Kidney epithelial cell (primary cell): ENCODE data around the gene SEMA5A. TPM values are rescaled to one million over a fixed set of nuclear protein-coding genes. Genes with fewer than 3 reads are reported as not detected.

Experiments used
- DNase-seq: peaks from one replicate; pipeline ENCODE4 v3.0.0-alpha.2; 2010; ENCODE audit warnings: low read depth
- H3K27me3 ChIP-seq: 2 replicates; pipeline ENCODE4 v1.6.0; 2011; ENCODE audit warnings: low read length; ENCODE audit not compliant: control insufficient read depth, insufficient read depth
- H3K36me3 ChIP-seq: 2 replicates; pipeline ENCODE4 v1.5.1; 2011; ENCODE audit warnings: low read length; ENCODE audit not compliant: control insufficient read depth, insufficient read depth
- H3K4me3 ChIP-seq: 2 replicates; pipeline ENCODE4 v1.5.1; 2011; ENCODE audit warnings: low read depth, mild to moderate bottlenecking, control low read depth, low read length
- total RNA-seq: library from RNA; depleted of rRNA; stranded (reverse); fragments of >200 nt; gene quantifications from 2 replicates; pipeline ENCODE4 v1.2.3, GENCODE V29; 2015
- TF ChIP-seq, protein P1 (sequence below): IDR thresholded peaks from 2 replicates; pipeline ENCODE4 v1.5.1; 2011; ENCODE audit warnings: mild to moderate bottlenecking, moderate library complexity, low read length, control low read depth, inconsistent platforms; ENCODE audit not compliant: insufficient read depth, poor library complexity, severe bottlenecking

The SEMA5A gene
- total RNA-seq, 1 donor from 2014 or later = 4.7 TPM

- no peak overlapping the region for H3K4me3 ChIP-seq
- H3K27me3 ChIP-seq = no peaks in the 10 kb centered on the region
- TF ChIP-seq, protein P1, sequence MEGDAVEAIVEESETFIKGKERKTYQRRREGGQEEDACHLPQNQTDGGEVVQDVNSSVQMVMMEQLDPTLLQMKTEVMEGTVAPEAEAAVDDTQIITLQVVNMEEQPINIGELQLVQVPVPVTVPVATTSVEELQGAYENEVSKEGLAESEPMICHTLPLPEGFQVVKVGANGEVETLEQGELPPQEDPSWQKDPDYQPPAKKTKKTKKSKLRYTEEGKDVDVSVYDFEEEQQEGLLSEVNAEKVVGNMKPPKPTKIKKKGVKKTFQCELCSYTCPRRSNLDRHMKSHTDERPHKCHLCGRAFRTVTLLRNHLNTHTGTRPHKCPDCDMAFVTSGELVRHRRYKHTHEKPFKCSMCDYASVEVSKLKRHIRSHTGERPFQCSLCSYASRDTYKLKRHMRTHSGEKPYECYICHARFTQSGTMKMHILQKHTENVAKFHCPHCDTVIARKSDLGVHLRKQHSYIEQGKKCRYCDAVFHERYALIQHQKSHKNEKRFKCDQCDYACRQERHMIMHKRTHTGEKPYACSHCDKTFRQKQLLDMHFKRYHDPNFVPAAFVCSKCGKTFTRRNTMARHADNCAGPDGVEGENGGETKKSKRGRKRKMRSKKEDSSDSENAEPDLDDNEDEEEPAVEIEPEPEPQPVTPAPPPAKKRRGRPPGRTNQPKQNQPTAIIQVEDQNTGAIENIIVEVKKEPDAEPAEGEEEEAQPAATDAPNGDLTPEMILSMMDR = no peak
- no peak for DNase-seq
- H3K36me3 ChIP-seq = no peaks in the 10 kb centered on the region
Measured at GRCh38 chr5:9451037-9451436, 94.8 kb downstream of the SEMA5A start.

DNA sequence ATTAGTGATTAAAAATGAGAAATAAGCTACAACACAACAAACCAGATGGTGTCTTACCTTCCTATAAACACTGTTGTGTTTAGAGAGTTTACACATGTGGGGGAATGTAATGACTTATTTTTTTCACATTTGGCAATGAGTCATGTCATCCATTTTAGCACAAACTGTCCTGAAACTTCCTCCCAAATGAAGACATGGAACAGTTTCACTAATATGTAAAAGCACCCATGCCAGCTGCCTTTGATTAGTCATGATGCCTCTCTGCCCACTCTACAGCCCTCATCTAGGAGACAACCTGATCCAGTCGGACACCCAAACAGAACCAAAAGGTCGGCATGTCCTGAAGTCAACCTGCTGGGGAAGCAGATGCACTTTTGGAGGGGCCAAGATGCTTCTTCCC lies 98.2 kb downstream of the SEMA5A start:
- no peak for DNase-seq
- H3K4me3 ChIP-seq = no peak overlapping the region
- TF ChIP-seq, protein P1 = no peak
- no peaks in the 10 kb centered on the region for H3K36me3 ChIP-seq
- no peaks in the 10 kb centered on the region for H3K27me3 ChIP-seq

- Histone ChIP-seq H3K27me3 (no peaks in the 10 kb centered on the region), H3K36me3 (no peaks in the 10 kb centered on the region), H3K4me3 (no peak overlapping the region)
- TF ChIP-seq, protein P1 = no peak
- DNase-seq = no peak
Measured at GRCh38 chr5:9445826-9446388, 100.0 kb downstream of the SEMA5A start.

DNA sequence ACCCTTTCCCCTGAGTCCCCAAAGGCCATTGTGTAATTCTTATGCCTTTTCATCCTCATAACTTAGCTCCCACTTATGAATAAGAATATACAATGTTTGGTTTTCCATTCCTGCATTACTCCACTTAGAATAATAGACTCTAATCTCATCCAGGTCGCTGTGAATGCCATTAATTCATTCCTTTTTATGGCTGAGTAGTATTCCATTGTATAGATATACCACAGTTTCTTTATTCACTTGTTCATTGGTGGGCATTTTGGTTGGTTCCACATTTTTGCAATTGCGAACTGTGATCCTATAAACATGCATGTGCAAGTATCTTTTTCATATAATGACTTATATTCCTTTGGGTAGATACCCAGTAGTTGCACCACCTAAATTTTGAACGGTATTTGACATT lies 101.5 kb downstream of the SEMA5A start:
- no peak for DNase-seq
- Histone ChIP-seq H3K4me3 (no peak overlapping the region), H3K27me3 (no peaks in the 10 kb centered on the region), H3K36me3 (no peaks in the 10 kb centered on the region)
- TF ChIP-seq, protein P1 = no peak

DNA sequence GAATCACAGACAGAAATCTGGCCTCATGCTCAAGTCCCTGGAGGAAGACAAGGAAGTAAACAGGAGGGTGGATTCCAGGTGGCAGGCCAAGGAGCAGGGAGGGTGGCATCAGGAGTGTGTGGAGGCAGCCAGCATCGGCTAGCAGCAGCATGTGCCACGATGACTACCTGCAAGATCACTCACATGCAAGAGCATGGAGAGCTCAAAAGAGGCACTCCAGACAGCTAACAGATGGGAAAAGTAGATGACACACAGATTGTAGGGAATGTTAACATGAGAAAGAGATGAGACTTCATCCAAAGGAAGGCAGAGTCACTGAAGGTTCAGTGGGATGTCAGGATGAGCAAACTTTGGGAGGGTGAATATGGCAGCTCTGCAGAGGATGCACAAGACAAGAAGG lies 104.3 kb downstream of the SEMA5A start:
- Histone ChIP-seq H3K4me3 (no peak overlapping the region), H3K27me3 (no peaks in the 10 kb centered on the region), H3K36me3 (no peaks in the 10 kb centered on the region)
- TF ChIP-seq, protein P1 = no peak
- no peak for DNase-seq

DNA sequence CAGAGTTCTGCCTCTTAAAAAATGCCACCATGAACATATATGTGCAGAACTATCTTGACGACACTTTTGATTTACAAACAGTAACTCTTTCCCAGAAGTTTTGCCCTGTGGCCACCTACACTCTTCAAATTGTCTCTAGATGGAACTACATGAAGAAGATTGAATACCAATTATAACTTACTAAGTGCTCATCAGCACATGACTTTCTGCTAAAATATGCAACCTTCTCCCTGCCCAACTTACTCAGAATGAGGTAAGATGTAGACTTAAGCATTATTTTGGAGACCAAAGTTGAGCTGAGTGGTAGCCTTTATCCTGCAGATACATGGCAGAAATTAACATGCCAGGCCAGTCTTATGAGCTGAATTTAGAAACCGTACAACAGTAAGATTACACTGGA lies 105.4 kb downstream of the SEMA5A start:
- Histone ChIP-seq H3K27me3 (no peaks in the 10 kb centered on the region), H3K4me3 (no peak overlapping the region), H3K36me3 (no peaks in the 10 kb centered on the region)
- no peak for DNase-seq
- TF ChIP-seq, protein P1 = no peak
